Measurements from ENCODE around the gene FAM171A1.

DNA sequence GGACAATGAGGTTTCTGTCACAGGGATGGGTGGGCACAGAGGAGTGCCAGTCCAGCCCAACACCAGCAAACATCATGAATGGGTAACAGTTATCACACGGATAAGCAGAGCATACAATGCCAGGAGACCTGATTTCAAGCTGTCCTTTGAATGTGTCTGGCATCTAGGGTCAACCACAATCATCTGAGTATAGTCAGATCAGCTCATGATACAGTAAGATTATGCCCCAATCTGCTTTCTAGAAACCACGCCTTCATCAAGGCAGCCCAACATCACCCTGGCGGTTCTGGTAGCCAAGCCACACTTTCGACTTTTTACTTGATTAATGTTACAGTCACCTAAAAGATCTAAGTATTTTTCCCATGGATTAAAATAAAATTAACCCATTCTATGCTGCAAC lies 10.5 kb downstream of the FAM171A1 start:
- TF ChIP-seq, protein P1, sequence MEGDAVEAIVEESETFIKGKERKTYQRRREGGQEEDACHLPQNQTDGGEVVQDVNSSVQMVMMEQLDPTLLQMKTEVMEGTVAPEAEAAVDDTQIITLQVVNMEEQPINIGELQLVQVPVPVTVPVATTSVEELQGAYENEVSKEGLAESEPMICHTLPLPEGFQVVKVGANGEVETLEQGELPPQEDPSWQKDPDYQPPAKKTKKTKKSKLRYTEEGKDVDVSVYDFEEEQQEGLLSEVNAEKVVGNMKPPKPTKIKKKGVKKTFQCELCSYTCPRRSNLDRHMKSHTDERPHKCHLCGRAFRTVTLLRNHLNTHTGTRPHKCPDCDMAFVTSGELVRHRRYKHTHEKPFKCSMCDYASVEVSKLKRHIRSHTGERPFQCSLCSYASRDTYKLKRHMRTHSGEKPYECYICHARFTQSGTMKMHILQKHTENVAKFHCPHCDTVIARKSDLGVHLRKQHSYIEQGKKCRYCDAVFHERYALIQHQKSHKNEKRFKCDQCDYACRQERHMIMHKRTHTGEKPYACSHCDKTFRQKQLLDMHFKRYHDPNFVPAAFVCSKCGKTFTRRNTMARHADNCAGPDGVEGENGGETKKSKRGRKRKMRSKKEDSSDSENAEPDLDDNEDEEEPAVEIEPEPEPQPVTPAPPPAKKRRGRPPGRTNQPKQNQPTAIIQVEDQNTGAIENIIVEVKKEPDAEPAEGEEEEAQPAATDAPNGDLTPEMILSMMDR (conservative IDR thresholded peaks at IDR 0.05 in 1 of 2, IDR thresholded peaks at IDR 0.05 in 1 of 2; ENCODE audit: extremely low read depth in 1 of 2, insufficient read depth in 1 of 2, low read depth in 1 of 2, low read length in 2 of 2): no peak
- TF ChIP-seq EZH2 (IDR thresholded peaks at IDR 0.05; ENCODE audit: borderline replicate concordance, low read length): no peak
